ENCODE data around the gene PTPRR.

DNA sequence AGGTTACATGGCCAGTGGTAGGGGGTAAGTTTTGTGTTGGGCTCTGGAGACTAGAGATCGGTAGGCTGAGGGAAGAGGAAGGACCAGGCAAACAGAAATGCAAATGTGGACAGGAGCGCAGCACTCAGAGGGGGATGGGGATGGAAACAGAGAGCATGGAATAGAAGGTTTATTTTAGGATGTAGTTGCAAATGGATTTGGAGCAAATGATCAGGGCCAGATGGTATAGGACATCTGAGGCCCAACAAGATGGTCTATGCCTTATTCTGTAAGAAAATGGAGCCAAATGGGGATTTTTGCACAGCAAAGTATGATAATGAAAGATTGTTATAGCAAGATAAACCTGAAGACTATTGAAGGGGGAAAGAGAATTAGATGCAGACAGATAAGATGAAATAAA is 180.8 kb downstream of the PTPRR start:
- TF ChIP-seq, protein P1, sequence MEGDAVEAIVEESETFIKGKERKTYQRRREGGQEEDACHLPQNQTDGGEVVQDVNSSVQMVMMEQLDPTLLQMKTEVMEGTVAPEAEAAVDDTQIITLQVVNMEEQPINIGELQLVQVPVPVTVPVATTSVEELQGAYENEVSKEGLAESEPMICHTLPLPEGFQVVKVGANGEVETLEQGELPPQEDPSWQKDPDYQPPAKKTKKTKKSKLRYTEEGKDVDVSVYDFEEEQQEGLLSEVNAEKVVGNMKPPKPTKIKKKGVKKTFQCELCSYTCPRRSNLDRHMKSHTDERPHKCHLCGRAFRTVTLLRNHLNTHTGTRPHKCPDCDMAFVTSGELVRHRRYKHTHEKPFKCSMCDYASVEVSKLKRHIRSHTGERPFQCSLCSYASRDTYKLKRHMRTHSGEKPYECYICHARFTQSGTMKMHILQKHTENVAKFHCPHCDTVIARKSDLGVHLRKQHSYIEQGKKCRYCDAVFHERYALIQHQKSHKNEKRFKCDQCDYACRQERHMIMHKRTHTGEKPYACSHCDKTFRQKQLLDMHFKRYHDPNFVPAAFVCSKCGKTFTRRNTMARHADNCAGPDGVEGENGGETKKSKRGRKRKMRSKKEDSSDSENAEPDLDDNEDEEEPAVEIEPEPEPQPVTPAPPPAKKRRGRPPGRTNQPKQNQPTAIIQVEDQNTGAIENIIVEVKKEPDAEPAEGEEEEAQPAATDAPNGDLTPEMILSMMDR (IDR thresholded peaks at IDR 0.05), result no peak
- no peak for TF ChIP-seq POLR2A (IDR thresholded peaks at IDR 0.05)

All from ovary (tissue), 3 donors.